HG02885 (cell line): ENCODE results near the gene MPP2.
"Not testable (repeated sequence)": the region's sequence is repeated elsewhere in the genome, so short reads cannot be mapped to it uniquely, and the experiment has no call there.

Source experiments
- ATAC-seq: cut with Tn5 transposase; IDR thresholded peaks from one replicate; pipeline ENCODE4 v1.9.1; 2021; ENCODE audit warnings: mild to moderate bottlenecking; ENCODE audit not compliant: unreplicated experiment, poor library complexity

MPP2 gene, protein sequence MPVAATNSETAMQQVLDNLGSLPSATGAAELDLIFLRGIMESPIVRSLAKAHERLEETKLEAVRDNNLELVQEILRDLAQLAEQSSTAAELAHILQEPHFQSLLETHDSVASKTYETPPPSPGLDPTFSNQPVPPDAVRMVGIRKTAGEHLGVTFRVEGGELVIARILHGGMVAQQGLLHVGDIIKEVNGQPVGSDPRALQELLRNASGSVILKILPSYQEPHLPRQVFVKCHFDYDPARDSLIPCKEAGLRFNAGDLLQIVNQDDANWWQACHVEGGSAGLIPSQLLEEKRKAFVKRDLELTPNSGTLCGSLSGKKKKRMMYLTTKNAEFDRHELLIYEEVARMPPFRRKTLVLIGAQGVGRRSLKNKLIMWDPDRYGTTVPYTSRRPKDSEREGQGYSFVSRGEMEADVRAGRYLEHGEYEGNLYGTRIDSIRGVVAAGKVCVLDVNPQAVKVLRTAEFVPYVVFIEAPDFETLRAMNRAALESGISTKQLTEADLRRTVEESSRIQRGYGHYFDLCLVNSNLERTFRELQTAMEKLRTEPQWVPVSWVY

GRCh38 chr17:43907425-43907981, at the start of gene MPP2:
Gene MPP2, minus strand, starts transcription at chr17:43907536. Its CDS starts 3,076 bp downstream, at chr17:43904460.
- ATAC-seq = no peak

DNA sequence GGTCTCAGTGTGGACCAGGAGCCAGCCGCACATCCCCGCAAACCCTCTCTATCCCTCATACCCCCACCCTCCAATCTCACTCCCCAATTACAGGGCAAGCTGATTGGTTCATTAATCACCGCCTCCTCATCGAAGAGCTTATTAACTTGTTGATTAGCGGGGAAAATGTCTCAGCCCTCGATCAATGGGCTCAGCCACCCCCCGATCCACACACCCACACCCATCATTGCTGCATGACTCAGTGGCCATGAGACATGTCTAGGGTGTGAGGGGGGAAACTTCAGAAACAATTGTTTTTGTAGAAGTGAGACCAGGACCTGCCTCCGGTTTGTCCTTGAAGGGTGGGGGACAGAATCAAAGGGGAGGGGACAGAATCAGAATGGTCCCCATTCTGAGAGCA, 48.9 kb upstream of the MPP2 start:
- no peak for ATAC-seq

DNA sequence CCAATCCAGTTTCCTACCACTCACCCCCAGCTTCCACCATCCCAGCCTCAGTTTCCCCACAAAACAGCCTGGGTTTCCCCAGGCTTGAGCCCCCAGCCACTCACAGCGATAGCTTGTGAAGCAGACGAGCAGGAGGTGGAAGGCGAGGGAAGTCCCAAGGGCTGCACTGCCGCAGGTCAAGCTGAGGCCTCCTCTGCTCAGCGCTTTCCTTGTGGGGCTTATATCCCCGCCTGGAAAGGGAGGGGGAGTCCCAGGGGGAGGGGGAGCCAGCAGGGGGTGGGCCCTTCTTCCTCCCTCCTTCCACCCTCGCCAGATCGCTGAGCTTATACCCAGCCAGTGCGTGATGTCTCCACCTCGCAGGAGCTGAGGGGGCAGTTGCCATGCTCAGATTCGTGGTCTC, 46.4 kb upstream of the MPP2 start, which contains the start of gene PYY:
TSS of gene PYY (minus strand) at position 195 of the 400 bp plus-strand sequence. CDS start 457 bp downstream, outside the sequence.
- ATAC-seq = no peak

GRCh38 chr17:43952724-43953666, 45.7 kb upstream of the MPP2 start:
- ATAC-seq = no peak

GRCh38 chr17:43952351-43952723, 45.0 kb upstream of the MPP2 start:
- no peak for ATAC-seq

DNA sequence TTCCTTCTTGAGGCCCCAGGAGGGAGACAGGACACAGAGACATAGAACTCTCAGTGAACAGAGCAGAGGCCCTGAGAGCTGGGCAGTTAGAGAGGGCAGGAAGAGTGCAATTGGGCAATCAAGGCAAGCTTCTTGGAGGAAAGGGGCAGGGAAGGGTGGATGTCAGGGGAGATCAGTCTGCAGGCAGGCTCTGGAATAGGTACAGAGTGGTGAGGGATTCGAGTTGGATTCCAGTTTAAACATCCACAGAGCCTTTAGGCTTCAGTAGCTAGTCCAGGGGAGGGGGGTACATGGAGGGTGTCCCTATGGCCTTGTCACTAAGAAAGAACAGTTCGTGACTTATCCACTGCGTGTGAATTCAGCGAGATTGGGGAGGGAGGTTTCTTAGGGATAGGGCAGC, 44.4 kb upstream of the MPP2 start:
- ATAC-seq = no peak

DNA sequence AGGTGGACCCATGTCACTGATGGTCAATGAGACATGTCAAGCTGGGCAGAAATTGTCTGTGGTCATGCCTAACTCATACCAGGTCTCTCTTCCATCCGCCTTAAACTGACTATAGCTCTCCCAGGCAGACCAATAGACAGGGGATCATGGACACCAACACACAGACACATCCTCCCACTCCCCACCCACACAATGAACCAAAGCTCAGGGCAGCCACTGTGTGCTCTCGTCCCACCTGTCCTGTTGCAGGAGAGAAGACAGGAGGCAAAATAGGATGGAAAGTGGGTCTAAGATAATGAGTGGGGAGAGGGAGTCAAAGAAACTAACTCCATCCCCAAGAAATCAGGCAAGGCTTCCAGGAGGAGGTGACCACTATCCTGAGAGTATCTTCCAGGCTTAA, 43.2 kb upstream of the MPP2 start:
- ATAC-seq = no peak

DNA sequence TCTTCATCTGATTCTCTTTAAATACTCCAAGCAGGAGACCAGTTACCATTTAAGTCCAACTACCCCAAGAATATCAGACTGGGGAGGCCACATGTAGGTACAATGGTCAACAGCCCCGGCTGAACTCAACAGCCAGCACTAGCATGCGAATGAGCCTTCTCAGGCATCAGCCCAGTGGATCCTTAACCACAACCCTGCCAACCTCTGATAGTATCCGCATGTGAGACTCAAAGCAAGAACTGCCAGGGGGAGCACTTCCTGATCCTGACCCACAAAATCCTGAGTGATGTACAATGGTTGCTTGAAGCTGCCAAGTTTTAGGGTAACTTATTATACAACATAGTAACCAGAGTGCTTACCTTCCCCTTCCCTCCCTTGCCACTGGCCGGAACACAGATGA, 42.4 kb upstream of the MPP2 start:
- no peak for ATAC-seq

GRCh38 chr17:43946781-43947180, 39.4 kb upstream of the MPP2 start:
- ATAC-seq = no peak

GRCh38 chr17:43945074-43945829, 37.9 kb upstream of the MPP2 start:
- ATAC-seq = no peak

GRCh38 chr17:43942051-43942685, 34.8 kb upstream of the MPP2 start, which contains the start of gene PPY:
Gene PPY, minus strand, starts transcription at chr17:43942476. Its CDS starts 822 bp downstream, at chr17:43941654.
- no peak for ATAC-seq

GRCh38 chr17:43940630-43941029, 33.3 kb upstream of the MPP2 start:
- ATAC-seq = no peak

DNA sequence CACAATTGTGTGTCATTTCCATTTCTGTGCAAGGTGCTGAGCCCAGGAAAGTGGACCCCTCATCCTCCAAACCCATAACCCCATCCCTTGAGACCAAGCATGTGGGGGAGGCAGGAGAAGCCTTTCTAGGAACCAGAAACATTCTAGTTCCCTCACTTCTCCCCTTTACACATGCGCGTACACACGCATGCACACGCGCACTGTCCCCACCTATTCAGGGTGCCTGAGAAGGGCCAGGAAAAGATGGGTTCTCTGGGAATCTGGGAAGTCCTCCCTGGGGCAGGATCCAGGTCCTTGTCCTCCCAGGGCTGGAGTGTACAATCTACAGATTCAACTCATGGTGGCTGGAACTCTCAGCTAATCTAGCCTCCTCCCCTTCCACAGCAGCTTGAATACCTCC, 32.5 kb upstream of the MPP2 start:
- no peak for ATAC-seq

DNA sequence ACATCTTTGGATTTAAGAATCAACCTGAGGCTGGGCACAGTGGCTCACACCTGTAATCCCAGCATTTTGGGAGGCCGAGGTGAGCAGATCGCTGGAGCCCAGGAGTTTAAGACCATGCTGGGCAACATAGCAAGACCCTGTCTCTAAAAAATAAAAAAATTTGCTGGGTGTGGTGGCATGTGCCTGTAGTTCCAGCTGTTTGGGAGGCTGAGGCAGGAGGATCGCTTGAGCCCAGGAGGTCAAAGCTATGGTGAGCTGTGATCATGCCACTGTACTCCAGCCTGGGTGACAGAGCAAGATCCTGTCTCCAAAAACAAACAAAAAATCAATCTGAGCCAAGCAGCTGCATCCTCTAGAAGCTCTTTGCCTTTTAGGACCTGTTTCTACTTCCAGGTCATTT, 32.1 kb upstream of the MPP2 start:
- ATAC-seq = not testable (repeated sequence)

DNA sequence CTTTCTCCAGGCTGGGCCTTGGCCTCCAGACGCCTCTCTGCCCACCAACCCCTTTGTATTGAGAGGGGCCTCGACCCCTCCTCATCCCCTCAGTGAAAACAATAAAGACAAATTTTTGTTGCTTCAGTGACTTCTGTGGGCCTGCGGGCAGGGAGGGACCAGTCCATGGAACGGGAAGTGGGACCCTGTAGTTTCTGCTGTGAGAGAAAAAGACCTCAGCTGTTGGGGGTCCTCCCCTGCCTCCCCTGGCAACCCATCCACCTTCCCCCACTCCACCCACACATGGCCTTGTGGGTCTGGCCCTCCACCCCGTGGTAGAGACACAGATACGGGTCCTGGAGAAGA, 31.5 kb upstream of the MPP2 start:
- ATAC-seq = no peak

GRCh38 chr17:43936434-43936833, 29.1 kb upstream of the MPP2 start:
- no peak for ATAC-seq

DNA sequence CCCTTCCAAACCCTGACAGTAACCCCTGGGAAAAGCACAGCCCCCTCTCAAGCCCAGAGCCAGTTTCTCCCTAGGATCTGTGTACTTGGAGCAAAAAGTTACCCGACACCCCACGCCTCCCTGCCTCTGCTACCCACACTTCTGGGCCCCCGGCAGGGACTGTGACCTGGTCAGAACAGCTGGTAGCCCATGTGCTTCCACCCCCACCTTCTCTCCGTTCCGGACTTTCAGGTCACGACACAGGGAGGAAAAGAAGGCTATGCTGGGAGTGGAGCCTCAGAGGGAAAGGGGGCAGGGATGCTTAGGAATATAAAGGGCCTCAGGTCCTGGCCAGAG, 28.6 kb upstream of the MPP2 start:
- no peak for ATAC-seq

- no peak for ATAC-seq
These were observed 28.0 kb upstream of the MPP2 start for GRCh38 chr17:43935204-43935925.

DNA sequence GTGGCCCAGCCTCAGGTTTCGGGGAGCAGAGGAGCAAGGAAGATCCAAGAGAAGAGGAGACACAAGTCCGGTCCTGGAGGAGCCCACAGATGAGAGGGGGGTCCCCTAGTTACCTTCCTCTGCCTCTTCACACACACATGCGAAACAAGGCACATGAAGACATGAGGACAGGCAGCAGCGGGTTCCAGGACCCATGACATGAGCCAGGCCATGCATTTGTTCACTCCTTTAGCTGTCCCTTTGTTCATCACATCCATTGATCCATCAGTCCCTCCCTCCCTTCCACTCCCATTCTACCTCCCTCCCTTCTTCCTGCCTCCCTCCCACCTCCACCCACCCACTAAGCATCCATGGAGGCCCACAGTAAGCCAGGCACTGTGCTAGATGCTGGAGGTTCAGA, 25.6 kb upstream of the MPP2 start:
- ATAC-seq = no peak
